WTC11 (cell line): ENCODE data around the gene UNC93B1. TPM values are rescaled to one million over a fixed set of nuclear protein-coding genes. Genes with fewer than 3 reads are reported as not detected.

Experiments
- ATAC-seq: fragments of 200-7000 bp; cut with Tn5 transposase; 2 replicates; pipeline ENCODE4 v1.10.0; 2021; ENCODE audit warnings: mild to moderate bottlenecking, moderate library complexity
- CTCF ChIA-PET: fragments of 300-600 bp; sonication (Branson Sonifier 250); formaldehyde crosslinking; loops from one replicate; lab custom pipeline; 2021; ENCODE audit warnings: antibody characterized with exemption; lab: Charles Lee
- POLR2A ChIA-PET: fragments of 350-600 bp; sonication (Branson Sonifier 250); formaldehyde crosslinking; loops from one replicate; lab custom pipeline; 2021; ENCODE audit warnings: antibody characterized with exemption; lab: Charles Lee
- DNase-seq: peaks from one replicate; pipeline ENCODE4 v3.0.0; 2021; ENCODE audit warnings: low spot score
- H3K27ac Mint-ChIP-seq: 2 replicates; pipeline ENCODE4 v1.8.0; 2021; ENCODE audit warnings: mixed read lengths
- H3K27me3 Mint-ChIP-seq: 2 replicates; pipeline ENCODE4 v1.8.0; 2021; ENCODE audit warnings: low read depth, mild to moderate bottlenecking, moderate library complexity, mixed read lengths
- H3K36me3 Mint-ChIP-seq: 2 replicates; pipeline ENCODE4 v1.8.0; 2021; ENCODE audit warnings: mixed read lengths
- H3K4me1 Mint-ChIP-seq: 2 replicates; pipeline ENCODE4 v1.8.0; 2022; ENCODE audit warnings: mixed read lengths
- H3K4me3 Mint-ChIP-seq: 2 replicates; pipeline ENCODE4 v1.8.0; 2021; ENCODE audit warnings: mild to moderate bottlenecking, moderate library complexity, mixed read lengths
- H3K9me3 Mint-ChIP-seq: 2 replicates; pipeline ENCODE4 v1.8.0; 2021; ENCODE audit warnings: mixed read lengths
- CREB1 ChIP-seq: sonication (generic); formaldehyde crosslinking; IDR thresholded peaks from 2 replicates; pipeline ENCODE4 v1.8.0; 2023; ENCODE audit warnings: mild to moderate bottlenecking, missing genetic modification reagents
- ETV6 ChIP-seq: sonication (generic); formaldehyde crosslinking; IDR thresholded peaks from 2 replicates; pipeline ENCODE4 v1.8.1; 2022; ENCODE audit warnings: mild to moderate bottlenecking, missing genetic modification reagents
- FOXJ3 ChIP-seq: sonication (generic); formaldehyde crosslinking; IDR thresholded peaks from 2 replicates; pipeline ENCODE4 v1.9.0; 2021; ENCODE audit warnings: missing genetic modification reagents, mild to moderate bottlenecking, borderline replicate concordance
- GTF2I ChIP-seq: fragments of 250-450 bp; sonication (Bioruptor Pico); conservative IDR thresholded peaks from 2 replicates; pipeline ENCODE4 v1.4.0; 2021; ENCODE audit warnings: mild to moderate bottlenecking
- IRF2 ChIP-seq: sonication (generic); formaldehyde crosslinking; IDR thresholded peaks from 2 replicates; pipeline ENCODE4 v1.8.0; 2022; ENCODE audit warnings: low read depth, missing genetic modification reagents, borderline replicate concordance
- KAT7 ChIP-seq: sonication (generic); formaldehyde crosslinking; IDR thresholded peaks from 2 replicates; pipeline ENCODE4 v1.8.1; 2023; ENCODE audit warnings: missing genetic modification reagents, mild to moderate bottlenecking, borderline replicate concordance
- MXD4 ChIP-seq: fragments of 250-450 bp; sonication (Bioruptor Pico); IDR thresholded peaks from 2 replicates; pipeline ENCODE4 v1.8.0; 2021; ENCODE audit warnings: mild to moderate bottlenecking, moderate library complexity, borderline replicate concordance
- NR1H2 ChIP-seq: sonication (generic); formaldehyde crosslinking; IDR thresholded peaks from 2 replicates; pipeline ENCODE4 v1.9.0; 2021; ENCODE audit warnings: mild to moderate bottlenecking, moderate library complexity, missing genetic modification reagents
- SMAD3 ChIP-seq: sonication (generic); formaldehyde crosslinking; IDR thresholded peaks from 2 replicates; pipeline ENCODE4 v1.8.0; 2022; ENCODE audit warnings: missing genetic modification reagents, mild to moderate bottlenecking, borderline replicate concordance
- SOX15 ChIP-seq: fragments of 250-450 bp; sonication (Bioruptor Pico); IDR thresholded peaks from 2 replicates; pipeline ENCODE4 v1.9.0; 2021; ENCODE audit warnings: mild to moderate bottlenecking
- TEAD4 ChIP-seq: sonication (generic); formaldehyde crosslinking; IDR thresholded peaks from 2 replicates; pipeline ENCODE4 v1.8.0; 2022; ENCODE audit warnings: mild to moderate bottlenecking, missing genetic modification reagents
- TP53 ChIP-seq: sonication (generic); formaldehyde crosslinking; IDR thresholded peaks from 2 replicates; pipeline ENCODE4 v1.8.1; 2023; ENCODE audit warnings: mild to moderate bottlenecking, missing genetic modification reagents
- ZNF138 ChIP-seq: sonication (generic); formaldehyde crosslinking; conservative IDR thresholded peaks from 2 replicates; pipeline ENCODE4 v1.8.1; 2022; ENCODE audit warnings: mild to moderate bottlenecking, moderate library complexity, missing genetic modification reagents
- ZNF219 ChIP-seq: sonication (generic); formaldehyde crosslinking; IDR thresholded peaks from 2 replicates; pipeline ENCODE4 v1.8.0; 2023; ENCODE audit warnings: missing genetic modification reagents, mild to moderate bottlenecking, borderline replicate concordance
- ZNF317 ChIP-seq: sonication (generic); formaldehyde crosslinking; IDR thresholded peaks from 2 replicates; pipeline ENCODE4 v1.8.1; 2023; ENCODE audit warnings: low read depth, mild to moderate bottlenecking, moderate library complexity, missing genetic modification reagents, borderline replicate concordance
- ZNF423 ChIP-seq: fragments of 250-450 bp; sonication (Bioruptor Pico); IDR thresholded peaks from 2 replicates; pipeline ENCODE4 v2.1.2; 2022; ENCODE audit warnings: mild to moderate bottlenecking, moderate library complexity
- total RNA-seq: library from RNA; stranded (reverse); gene quantifications from 3 replicates; pipeline ENCODE4 v1.2.3, GENCODE V29; 2021
- TF ChIP-seq, protein P1 (sequence below): sonication (generic); formaldehyde crosslinking; IDR thresholded peaks from 2 replicates; pipeline ENCODE4 v1.8.1; 2023; ENCODE audit warnings: mild to moderate bottlenecking, missing genetic modification reagents, moderate library complexity
- TF ChIP-seq, protein P2 (sequence below): sonication (generic); formaldehyde crosslinking; IDR thresholded peaks from 2 replicates; pipeline ENCODE4 v1.8.0; 2022; ENCODE audit warnings: mild to moderate bottlenecking, missing genetic modification reagents
- TF ChIP-seq, protein P3 (sequence below): sonication (generic); formaldehyde crosslinking; IDR thresholded peaks from 2 replicates; pipeline ENCODE4 v1.8.0; 2022; ENCODE audit warnings: mild to moderate bottlenecking, missing genetic modification reagents
- TF ChIP-seq, protein P4 (sequence below): fragments of 250-450 bp; sonication (Bioruptor Pico); conservative IDR thresholded peaks from 2 replicates; pipeline ENCODE4 v1.9.0; 2021; ENCODE audit warnings: mild to moderate bottlenecking

The UNC93B1 gene
- total RNA-seq, 1 experiment from 2014 or later, result 27.9 TPM

- TF ChIP-seq, protein P1, sequence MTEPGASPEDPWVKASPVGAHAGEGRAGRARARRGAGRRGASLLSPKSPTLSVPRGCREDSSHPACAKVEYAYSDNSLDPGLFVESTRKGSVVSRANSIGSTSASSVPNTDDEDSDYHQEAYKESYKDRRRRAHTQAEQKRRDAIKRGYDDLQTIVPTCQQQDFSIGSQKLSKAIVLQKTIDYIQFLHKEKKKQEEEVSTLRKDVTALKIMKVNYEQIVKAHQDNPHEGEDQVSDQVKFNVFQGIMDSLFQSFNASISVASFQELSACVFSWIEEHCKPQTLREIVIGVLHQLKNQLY (CRISPR knock-in tag), result no peak
- TF ChIP-seq FOXJ3 (no peak), TEAD4 (CRISPR knock-in tag) (no peak), TP53 (CRISPR knock-in tag) (no peak), ZNF138 (CRISPR knock-in tag) (no peak), ZNF219 (CRISPR knock-in tag) (no peak), NR1H2 (no peak), ZNF423 (no peak), ETV6 (CRISPR knock-in tag) (no peak)
- TF ChIP-seq, protein P2, sequence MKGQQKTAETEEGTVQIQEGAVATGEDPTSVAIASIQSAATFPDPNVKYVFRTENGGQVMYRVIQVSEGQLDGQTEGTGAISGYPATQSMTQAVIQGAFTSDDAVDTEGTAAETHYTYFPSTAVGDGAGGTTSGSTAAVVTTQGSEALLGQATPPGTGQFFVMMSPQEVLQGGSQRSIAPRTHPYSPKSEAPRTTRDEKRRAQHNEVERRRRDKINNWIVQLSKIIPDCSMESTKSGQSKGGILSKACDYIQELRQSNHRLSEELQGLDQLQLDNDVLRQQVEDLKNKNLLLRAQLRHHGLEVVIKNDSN (CRISPR knock-in tag), result no peak
- TF ChIP-seq, protein P3, sequence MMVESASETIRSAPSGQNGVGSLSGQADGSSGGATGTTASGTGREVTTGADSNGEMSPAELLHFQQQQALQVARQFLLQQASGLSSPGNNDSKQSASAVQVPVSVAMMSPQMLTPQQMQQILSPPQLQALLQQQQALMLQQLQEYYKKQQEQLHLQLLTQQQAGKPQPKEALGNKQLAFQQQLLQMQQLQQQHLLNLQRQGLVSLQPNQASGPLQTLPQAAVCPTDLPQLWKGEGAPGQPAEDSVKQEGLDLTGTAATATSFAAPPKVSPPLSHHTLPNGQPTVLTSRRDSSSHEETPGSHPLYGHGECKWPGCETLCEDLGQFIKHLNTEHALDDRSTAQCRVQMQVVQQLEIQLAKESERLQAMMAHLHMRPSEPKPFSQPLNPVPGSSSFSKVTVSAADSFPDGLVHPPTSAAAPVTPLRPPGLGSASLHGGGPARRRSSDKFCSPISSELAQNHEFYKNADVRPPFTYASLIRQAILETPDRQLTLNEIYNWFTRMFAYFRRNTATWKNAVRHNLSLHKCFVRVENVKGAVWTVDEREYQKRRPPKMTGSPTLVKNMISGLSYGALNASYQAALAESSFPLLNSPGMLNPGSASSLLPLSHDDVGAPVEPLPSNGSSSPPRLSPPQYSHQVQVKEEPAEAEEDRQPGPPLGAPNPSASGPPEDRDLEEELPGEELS, result no peak
These were observed 13.3 kb upstream of the UNC93B1 start (continued) for GRCh38 chr11:68016904-68017817.

GRCh38 chr11:68016161-68016903 lies 12.4 kb upstream of the UNC93B1 start:
- CTCF ChIA-PET, result interaction anchor here (0.6 kb wide), 1 partner anchor 73 kb away, joined by 3 read pairs; no protein-coding TSS in a partner anchor
- H3K4me3 Mint-ChIP-seq, result no peak overlapping the region
- 0 out of 2 replicates have a peak, but pooled peaks have one; percentile 26 for TF ChIP-seq GTF2I
- TF ChIP-seq SMAD3 (CRISPR knock-in tag), result no peak
- ATAC-seq (no peak), DNase-seq (no peak)
- H3K36me3 Mint-ChIP-seq, result no peaks in the 10 kb centered on the region
- peaks cover 8% of the 10 kb centered on the region for H3K4me1 Mint-ChIP-seq
- no peaks in the 10 kb centered on the region for H3K9me3 Mint-ChIP-seq
- H3K27ac Mint-ChIP-seq, result no peak overlapping the region
- H3K27me3 Mint-ChIP-seq, result no peaks in the 10 kb centered on the region
- POLR2A ChIA-PET, result no interaction called here

DNA sequence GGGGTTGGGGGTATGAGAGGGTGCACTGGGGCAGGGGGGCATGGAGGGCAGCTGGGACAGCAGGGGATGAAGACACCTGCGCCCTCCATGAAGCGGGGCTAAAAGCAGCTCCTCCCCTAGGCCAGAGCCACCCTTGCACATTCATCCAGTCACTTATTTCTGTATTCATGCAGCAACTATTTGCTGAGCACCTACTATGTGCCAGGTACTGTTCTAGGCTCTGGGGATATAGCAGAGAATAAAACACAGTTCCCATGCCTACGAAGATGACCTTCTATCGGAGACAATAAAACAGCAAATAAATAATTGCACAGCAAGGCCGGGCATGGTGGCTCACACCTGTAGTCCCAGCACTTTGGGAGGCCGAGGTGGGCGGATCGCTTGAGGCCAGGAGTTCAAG lies 11.6 kb upstream of the UNC93B1 start:
- Mint-ChIP-seq H3K27ac (no peak overlapping the region), H3K4me1 (peaks cover 8% of the 10 kb centered on the region), H3K27me3 (no peaks in the 10 kb centered on the region), H3K4me3 (no peak overlapping the region), H3K36me3 (no peaks in the 10 kb centered on the region), H3K9me3 (no peaks in the 10 kb centered on the region)
- CTCF ChIA-PET, result no interaction called here
- POLR2A ChIA-PET, result no interaction called here
- DNase-seq (no peak), ATAC-seq (no peak)
- TF ChIP-seq SOX15 (CRISPR knock-in tag) (no peak), ZNF317 (CRISPR knock-in tag) (no peak), MXD4 (CRISPR knock-in tag) (no peak), CREB1 (no peak), TEAD4 (CRISPR knock-in tag) (no peak), KAT7 (CRISPR knock-in tag) (no peak), FOXJ3 (no peak), IRF2 (CRISPR knock-in tag) (no peak)
- TF ChIP-seq, protein P2 (CRISPR knock-in tag), result no peak
- TF ChIP-seq, protein P1 (CRISPR knock-in tag), result no peak
- TF ChIP-seq, protein P4, sequence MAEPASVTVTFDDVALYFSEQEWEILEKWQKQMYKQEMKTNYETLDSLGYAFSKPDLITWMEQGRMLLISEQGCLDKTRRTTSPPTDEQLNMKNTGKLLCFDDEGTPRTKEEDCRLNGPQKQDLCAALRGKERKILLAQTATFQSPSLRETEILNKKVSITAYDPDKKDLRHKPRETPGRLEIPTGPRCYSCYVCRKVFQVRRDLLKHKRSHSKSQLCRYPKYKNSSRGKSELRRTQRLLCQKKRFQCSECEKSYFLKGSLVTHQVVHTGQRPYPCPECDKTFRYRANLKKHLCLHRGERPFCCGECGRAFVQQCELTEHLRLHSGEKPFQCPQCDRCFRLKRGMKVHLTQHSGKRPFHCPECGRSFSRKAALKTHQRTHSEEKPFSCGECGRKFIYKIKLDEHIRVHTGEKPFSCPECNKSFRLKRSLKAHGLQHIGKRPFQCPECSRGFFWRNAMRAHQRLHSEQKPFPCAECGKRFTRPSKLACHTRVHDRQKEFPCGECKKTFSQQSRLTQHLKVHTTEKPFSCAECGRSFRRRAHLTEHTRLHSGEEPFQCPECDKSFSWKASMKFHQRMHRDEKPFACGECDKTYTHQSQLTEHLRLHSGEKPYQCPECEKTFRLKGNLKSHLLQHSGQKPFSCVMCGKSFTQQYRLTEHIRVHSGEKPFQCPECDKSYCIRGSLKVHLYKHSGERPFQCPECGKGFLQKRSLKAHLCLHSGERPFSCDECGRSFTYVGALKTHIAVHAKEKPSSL, result no peak
